ENCODE data around the gene TM9SF3.

TM9SF3 gene

GRCh38 chr10:96497391-96497790 lies 89.4 kb downstream of the TM9SF3 start:
- Histone ChIP-seq H3F3A (ENCODE audit: insufficient read depth, low read length) (no peaks in the 10 kb centered on the region), H3K4me3 (ENCODE audit: low read depth, low read length, poor library complexity, severe bottlenecking) (no peak overlapping the region), H3K9me3 (ENCODE audit: low read length) (no peaks in the 10 kb centered on the region), H4K20me1 (ENCODE audit: insufficient read depth, low read length) (no peaks in the 10 kb centered on the region), H3K27ac (ENCODE audit: low read depth, low read length, poor library complexity, severe bottlenecking) (no peak overlapping the region), H3K4me1 (ENCODE audit: insufficient read depth, low read length, severe bottlenecking) (no peaks in the 10 kb centered on the region), H3K4me2 (ENCODE audit: low read length) (no peak overlapping the region), H3K79me2 (ENCODE audit: insufficient read depth, low read length) (no peaks in the 10 kb centered on the region), H3K9ac (ENCODE audit: low read length) (no peak overlapping the region), H3K27me3 (ENCODE audit: insufficient read depth, low read length) (no peaks in the 10 kb centered on the region), H3K36me3 (ENCODE audit: insufficient read depth, low read length) (no peaks in the 10 kb centered on the region), H2AFZ (ENCODE audit: low read length) (no peak overlapping the region), H3K9me2 (ENCODE audit: low read depth, low read length) (no peaks in the 10 kb centered on the region)
- TF ChIP-seq EZH2 (IDR thresholded peaks at IDR 0.05; ENCODE audit: borderline replicate concordance, low read length) (no peak), CTCF (IDR thresholded peaks at IDR 0.05; ENCODE audit: low read length) (no peak)

- Histone ChIP-seq H3K27me3 (ENCODE audit: insufficient read depth, low read length) (no peaks in the 10 kb centered on the region), H3K27ac (ENCODE audit: low read depth, low read length, poor library complexity, severe bottlenecking) (no peak overlapping the region), H3K9ac (ENCODE audit: low read length) (no peak overlapping the region), H4K20me1 (ENCODE audit: insufficient read depth, low read length) (no peaks in the 10 kb centered on the region), H3K36me3 (ENCODE audit: insufficient read depth, low read length) (no peaks in the 10 kb centered on the region), H3K4me1 (ENCODE audit: insufficient read depth, low read length, severe bottlenecking) (no peaks in the 10 kb centered on the region), H3K79me2 (ENCODE audit: insufficient read depth, low read length) (no peaks in the 10 kb centered on the region), H3K9me3 (ENCODE audit: low read length) (no peaks in the 10 kb centered on the region), H3K9me2 (ENCODE audit: low read depth, low read length) (no peaks in the 10 kb centered on the region), H3K4me2 (ENCODE audit: low read length) (no peak overlapping the region), H2AFZ (ENCODE audit: low read length) (no peak overlapping the region), H3F3A (ENCODE audit: insufficient read depth, low read length) (no peaks in the 10 kb centered on the region), H3K4me3 (ENCODE audit: low read depth, low read length, poor library complexity, severe bottlenecking) (no peak overlapping the region)
- no peak for TF ChIP-seq EZH2 (IDR thresholded peaks at IDR 0.05; ENCODE audit: borderline replicate concordance, low read length)
- TF ChIP-seq CTCF (IDR thresholded peaks at IDR 0.05; ENCODE audit: low read length), result no peak
These were observed 90.4 kb downstream of the TM9SF3 start for GRCh38 chr10:96496281-96496925.

- no peaks in the 10 kb centered on the region for H3K79me2 ChIP-seq (ENCODE audit: insufficient read depth, low read length)
- no peak overlapping the region for H3K9ac ChIP-seq (ENCODE audit: low read length)
- no peak overlapping the region for H3K4me2 ChIP-seq (ENCODE audit: low read length)
- no peak overlapping the region for H3K27ac ChIP-seq (ENCODE audit: low read depth, low read length, poor library complexity, severe bottlenecking)
- no peaks in the 10 kb centered on the region for H3K27me3 ChIP-seq (ENCODE audit: insufficient read depth, low read length)
- no peaks in the 10 kb centered on the region for H3K9me3 ChIP-seq (ENCODE audit: low read length)
- H3K36me3 ChIP-seq (ENCODE audit: insufficient read depth, low read length), result no peaks in the 10 kb centered on the region
- no peaks in the 10 kb centered on the region for H4K20me1 ChIP-seq (ENCODE audit: insufficient read depth, low read length)
- H3K4me1 ChIP-seq (ENCODE audit: insufficient read depth, low read length, severe bottlenecking), result no peaks in the 10 kb centered on the region
- no peak overlapping the region for H3K4me3 ChIP-seq (ENCODE audit: low read depth, low read length, poor library complexity, severe bottlenecking)
- no peaks in the 10 kb centered on the region for H3K9me2 ChIP-seq (ENCODE audit: low read depth, low read length)
- no peak overlapping the region for H2AFZ ChIP-seq (ENCODE audit: low read length)
- H3F3A ChIP-seq (ENCODE audit: insufficient read depth, low read length), result no peaks in the 10 kb centered on the region
- TF ChIP-seq EZH2 (IDR thresholded peaks at IDR 0.05; ENCODE audit: borderline replicate concordance, low read length) (no peak), CTCF (IDR thresholded peaks at IDR 0.05; ENCODE audit: low read length) (no peak)
These were observed 91.3 kb downstream of the TM9SF3 start for GRCh38 chr10:96495544-96495943.
